Hepatocyte (in vitro differentiated cells): ENCODE results near the gene OR4A16. TPM values are rescaled to one million over a fixed set of nuclear protein-coding genes. Genes with fewer than 3 reads are reported as not detected.

Source experiments
- DNase-seq: peaks from one replicate; pipeline ENCODE4 v3.0.0-alpha.2; 2016; ENCODE audit warnings: low spot score
- H2AFZ ChIP-seq: fragments of 200-600 bp; sonication (generic); 2 replicates; pipeline ENCODE4 v1.6.0; 2016; ENCODE audit warnings: antibody characterized with exemption, mild to moderate bottlenecking
- H3K27ac ChIP-seq: fragments of 200-600 bp; sonication (generic); 2 replicates; pipeline ENCODE4 v1.5.1; 2016; ENCODE audit warnings: mild to moderate bottlenecking
- H3K27me3 ChIP-seq: fragments of 200-600 bp; sonication (generic); 2 replicates; pipeline ENCODE4 v1.6.1; 2016
- H3K36me3 ChIP-seq: fragments of 200-600 bp; sonication (generic); replicated peaks from 2 replicates; pipeline ENCODE4 v1.5.1; 2016; ENCODE audit warnings: low read depth; ENCODE audit not compliant: insufficient read depth
- H3K4me1 ChIP-seq: fragments of 200-600 bp; sonication (generic); 2 replicates; pipeline ENCODE4 v1.5.1; 2016; ENCODE audit warnings: mild to moderate bottlenecking, moderate library complexity; ENCODE audit not compliant: insufficient read depth
- H3K4me2 ChIP-seq: fragments of 200-600 bp; sonication (generic); 2 replicates; pipeline ENCODE4 v1.6.0; 2016
- H3K4me3 ChIP-seq: fragments of 200-600 bp; sonication (generic); 2 replicates; pipeline ENCODE4 v1.5.1; 2016; ENCODE audit warnings: mild to moderate bottlenecking
- H3K79me2 ChIP-seq: fragments of 200-600 bp; sonication (generic); 2 replicates; pipeline ENCODE4 v1.6.0; 2017; ENCODE audit warnings: mild to moderate bottlenecking
- H3K9me2 ChIP-seq: fragments of 200-600 bp; sonication (generic); replicated peaks from 2 replicates; pipeline ENCODE4 v1.6.0; 2017; ENCODE audit warnings: mild to moderate bottlenecking; ENCODE audit not compliant: insufficient read depth
- H3K9me3 ChIP-seq: fragments of 200-600 bp; sonication (generic); 2 replicates; pipeline ENCODE4 v1.5.1; 2016; ENCODE audit warnings: low read depth, mild to moderate bottlenecking
- H4K20me1 ChIP-seq: fragments of 200-600 bp; sonication (generic); 2 replicates; pipeline ENCODE4 v1.6.0; 2016; ENCODE audit warnings: mild to moderate bottlenecking; ENCODE audit not compliant: insufficient read depth, poor library complexity, severe bottlenecking
- CTCF ChIP-seq: fragments of 200-600 bp; sonication (generic); IDR thresholded peaks from 2 replicates; pipeline ENCODE4 v1.5.1; 2016; ENCODE audit warnings: antibody characterized with exemption, mild to moderate bottlenecking; ENCODE audit not compliant: poor library complexity
- EZH2 ChIP-seq: fragments of 200-600 bp; sonication (generic); IDR thresholded peaks from 2 replicates; pipeline ENCODE4 v1.6.1; 2016; ENCODE audit warnings: antibody characterized with exemption, mild to moderate bottlenecking, borderline replicate concordance
- EZH2phosphoT487 ChIP-seq: fragments of 200-600 bp; sonication (generic); IDR thresholded peaks from one replicate; pipeline ENCODE4 v1.6.1; 2018; ENCODE audit warnings: antibody characterized with exemption, mild to moderate bottlenecking, low read depth, moderate library complexity; ENCODE audit not compliant: unreplicated experiment, severe bottlenecking
- WGBS: methylation state at CpG from one replicate; pipeline ENCODE4 v1.1.6; 2016; ENCODE audit warnings: low lambda C conversion rate; ENCODE audit errors: missing lambda C conversion rate; 5-methylcytosine and 5-hydroxymethylcytosine counted together
- polyA plus RNA-seq: library from polyadenylated mRNA; unstranded; fragments of >200 nt; fragmentation: Nextera tagmentation; extraction: Ambion mirVana; gene quantifications from 2 replicates; pipeline ENCODE4 v1.2.1, GENCODE V29; 2016
- total RNA-seq: library from RNA; depleted of rRNA; stranded (reverse); fragments of >200 nt; gene quantifications from 2 replicates; pipeline ENCODE4 v1.2.3, GENCODE V29; 2014

OR4A16 gene, protein sequence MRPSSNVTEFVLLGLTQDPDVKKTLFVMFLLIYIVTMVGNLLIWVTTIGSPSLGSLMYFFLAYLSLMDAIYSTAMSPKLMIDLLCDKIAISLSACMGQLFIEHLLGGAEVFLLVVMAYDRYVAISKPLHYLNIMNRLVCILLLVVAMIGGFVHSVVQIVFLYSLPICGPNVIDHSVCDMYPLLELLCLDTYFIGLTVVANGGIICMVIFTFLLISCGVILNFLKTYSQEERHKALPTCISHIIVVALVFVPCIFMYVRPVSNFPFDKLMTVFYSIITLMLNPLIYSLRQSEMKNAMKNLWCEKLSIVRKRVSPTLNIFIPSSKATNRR
- total RNA-seq (not detected in 2 replicates), polyA plus RNA-seq (not detected in 2 replicates)

DNA sequence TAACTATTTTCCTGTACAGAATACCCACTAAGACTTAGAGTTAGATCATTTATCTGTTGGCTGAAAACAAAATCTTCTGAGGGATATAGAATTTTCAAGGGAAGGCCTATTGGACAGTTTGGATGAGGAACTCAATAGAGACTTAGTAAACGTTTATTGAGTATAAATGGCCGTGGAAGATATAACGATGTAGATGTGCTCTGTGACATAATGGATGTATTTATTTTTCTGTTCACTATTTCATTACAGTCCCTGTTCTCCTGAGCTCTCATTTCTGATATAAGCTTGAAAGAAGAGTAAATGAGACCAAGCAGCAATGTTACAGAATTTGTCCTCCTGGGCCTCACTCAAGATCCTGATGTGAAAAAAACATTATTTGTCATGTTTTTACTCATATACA is at the start of gene OR4A16:
TSS of gene OR4A16 (plus strand) at position 301 of the 400 bp plus-strand sequence. CDS start at position 301, 0 bp downstream.
- DNase-seq, result no peak
- no peak within 1 kb of the TSS for H3K27ac ChIP-seq
- no peaks in the 10 kb centered on the region for H3K79me2 ChIP-seq
- H3K9me2 ChIP-seq, result no peaks in the 10 kb centered on the region
- H3K9me3 ChIP-seq, result no peaks in the 10 kb centered on the region
- no peak within 1 kb of the TSS for H2AFZ ChIP-seq
- no peak within 1 kb of the TSS for H3K4me2 ChIP-seq
- no peak for TF ChIP-seq EZH2
- TF ChIP-seq EZH2phosphoT487, result no peak
- no peak for TF ChIP-seq CTCF
- no peaks in the 10 kb centered on the region for H3K27me3 ChIP-seq
- no peaks in the 10 kb centered on the region for H3K4me1 ChIP-seq
- no peaks in the 10 kb centered on the region for H3K36me3 ChIP-seq
- H3K4me3 ChIP-seq, result no peak within 1 kb of the TSS
- no peaks in the 10 kb centered on the region for H4K20me1 ChIP-seq
- WGBS, result 76% methylated on average over 3 of the region's 3 CpGs

- 68% methylated on average over 1 of the region's 1 CpG for WGBS
- Histone ChIP-seq H2AFZ (no peak overlapping the region), H3K9me3 (peaks cover 6% of the 10 kb centered on the region)
Observed at GRCh38 chr11:55324500-55324899, 18.5 kb upstream of the OR4A16 start.

GRCh38 chr11:55345306-55345705 is 2.3 kb downstream of the OR4A16 start:
- DNase-seq, result no peak
- Histone ChIP-seq H3K9me2 (no peaks in the 10 kb centered on the region), H3K4me2 (no peak overlapping the region), H3K27me3 (no peaks in the 10 kb centered on the region), H3K27ac (no peak overlapping the region), H3K36me3 (no peaks in the 10 kb centered on the region), H3K79me2 (no peaks in the 10 kb centered on the region), H4K20me1 (no peaks in the 10 kb centered on the region), H3K4me3 (no peak overlapping the region), H3K4me1 (no peaks in the 10 kb centered on the region), H3K9me3 (no peaks in the 10 kb centered on the region), H2AFZ (no peak overlapping the region)
- TF ChIP-seq EZH2 (no peak), CTCF (no peak), EZH2phosphoT487 (no peak)
- 93% methylated on average over 1 of the region's 1 CpG for WGBS

More at GRCh38 chr11:55324500-55324899, 18.5 kb upstream of the OR4A16 start:
- no peaks in the 10 kb centered on the region for H3K9me2 ChIP-seq
- no peaks in the 10 kb centered on the region for H3K79me2 ChIP-seq
- H3K4me1 ChIP-seq, result no peaks in the 10 kb centered on the region
- H4K20me1 ChIP-seq, result no peaks in the 10 kb centered on the region
- no peak for DNase-seq
- no peaks in the 10 kb centered on the region for H3K36me3 ChIP-seq
- no peak overlapping the region for H3K27ac ChIP-seq
- H3K27me3 ChIP-seq, result no peaks in the 10 kb centered on the region
- no peak for TF ChIP-seq EZH2phosphoT487
- TF ChIP-seq EZH2, result no peak
- H3K4me3 ChIP-seq, result no peak overlapping the region
- H3K4me2 ChIP-seq, result no peak overlapping the region

DNA sequence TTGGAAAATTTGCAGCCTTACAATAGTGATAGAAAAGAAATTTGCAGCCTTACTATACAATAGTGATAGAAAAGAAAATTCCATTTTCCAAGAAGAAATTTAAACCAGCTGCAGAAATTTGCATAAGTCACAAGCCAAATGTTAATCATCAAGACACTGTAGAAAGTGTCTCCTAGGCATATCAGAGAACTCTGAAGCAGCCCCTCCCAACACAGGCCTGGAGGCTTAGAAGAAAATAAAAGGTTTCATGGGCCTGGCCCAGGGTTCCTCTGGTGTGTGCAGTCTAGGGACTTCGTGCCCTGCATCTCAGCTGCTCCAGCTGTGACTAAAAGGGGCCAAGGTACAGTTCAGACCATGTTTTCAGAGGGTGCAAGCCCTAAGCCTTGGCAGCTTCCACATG is 6.0 kb downstream of the OR4A16 start:
- 11% methylated on average over 1 of the region's 1 CpG for WGBS
- no peak for DNase-seq
- H3K9me3 ChIP-seq, result no peaks in the 10 kb centered on the region
- no peaks in the 10 kb centered on the region for H3K4me1 ChIP-seq
- H4K20me1 ChIP-seq, result no peaks in the 10 kb centered on the region
- H3K27me3 ChIP-seq, result no peaks in the 10 kb centered on the region
- no peak overlapping the region for H2AFZ ChIP-seq
- no peak overlapping the region for H3K4me2 ChIP-seq
- no peak overlapping the region for H3K4me3 ChIP-seq
- H3K79me2 ChIP-seq, result no peaks in the 10 kb centered on the region
- H3K36me3 ChIP-seq, result no peaks in the 10 kb centered on the region
- H3K9me2 ChIP-seq, result no peaks in the 10 kb centered on the region
- no peak for TF ChIP-seq CTCF
- TF ChIP-seq EZH2, result no peak
- H3K27ac ChIP-seq, result no peak overlapping the region
